ENCODE data around the gene NOXA1. TPM values are rescaled to one million over a fixed set of nuclear protein-coding genes. Genes with fewer than 3 reads are reported as not detected.

The NOXA1 gene, protein sequence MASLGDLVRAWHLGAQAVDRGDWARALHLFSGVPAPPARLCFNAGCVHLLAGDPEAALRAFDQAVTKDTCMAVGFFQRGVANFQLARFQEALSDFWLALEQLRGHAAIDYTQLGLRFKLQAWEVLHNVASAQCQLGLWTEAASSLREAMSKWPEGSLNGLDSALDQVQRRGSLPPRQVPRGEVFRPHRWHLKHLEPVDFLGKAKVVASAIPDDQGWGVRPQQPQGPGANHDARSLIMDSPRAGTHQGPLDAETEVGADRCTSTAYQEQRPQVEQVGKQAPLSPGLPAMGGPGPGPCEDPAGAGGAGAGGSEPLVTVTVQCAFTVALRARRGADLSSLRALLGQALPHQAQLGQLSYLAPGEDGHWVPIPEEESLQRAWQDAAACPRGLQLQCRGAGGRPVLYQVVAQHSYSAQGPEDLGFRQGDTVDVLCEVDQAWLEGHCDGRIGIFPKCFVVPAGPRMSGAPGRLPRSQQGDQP
- total RNA-seq: 4.2 TPM

DNA sequence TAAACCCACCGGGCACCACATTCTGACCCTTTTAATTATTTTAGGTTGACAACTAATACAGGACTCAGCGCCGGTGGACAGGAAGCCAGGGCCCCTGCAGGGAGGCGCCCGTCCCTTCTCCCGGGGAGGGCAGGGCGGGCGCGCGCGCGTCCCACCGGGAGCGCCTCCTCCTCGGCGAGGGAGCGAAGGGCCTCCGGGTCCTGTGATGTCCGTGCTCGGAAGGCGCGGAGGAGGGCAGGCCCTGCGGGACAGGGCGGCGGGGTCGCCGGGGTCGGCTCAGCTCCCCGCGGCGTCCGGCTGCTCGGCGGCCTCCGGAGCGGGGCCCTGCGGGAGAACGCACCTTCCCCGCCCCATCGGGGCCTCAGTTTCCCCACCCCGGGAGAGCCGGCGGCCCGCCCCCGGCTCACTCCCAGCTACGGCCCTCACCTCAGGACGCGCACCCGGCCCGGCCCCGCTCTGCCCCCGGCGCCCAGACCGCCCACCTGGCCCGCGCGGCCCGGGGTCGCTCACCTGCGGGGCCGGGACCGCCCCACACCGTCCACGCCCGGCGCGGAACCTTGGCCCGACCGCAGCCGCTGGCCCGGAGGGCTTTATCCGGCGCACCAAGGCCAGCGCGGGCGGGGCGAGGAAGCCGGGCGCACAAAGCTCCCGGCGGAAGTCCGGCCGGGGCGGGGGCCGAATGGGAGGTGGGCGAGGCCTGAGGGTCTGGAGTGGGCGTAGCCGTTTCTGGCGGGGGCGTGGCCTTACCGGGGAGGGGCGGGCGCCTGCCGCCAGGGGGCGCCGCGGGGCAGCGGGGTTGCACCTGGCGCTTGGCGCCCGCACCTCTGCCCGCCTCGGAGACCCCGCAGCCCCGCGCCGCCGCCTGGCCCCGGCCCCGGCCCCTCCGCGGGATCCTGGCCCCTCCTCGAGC lies at the start of gene NOXA1, which contains the start of gene EXD3:
Gene NOXA1, plus strand, starts transcription at position 790 of the 910 bp plus-strand sequence. CDS start 137 bp downstream, outside the sequence.
Gene EXD3, minus strand, starts transcription at position 559 of the 910 bp plus-strand sequence. CDS start 27,805 bp downstream, outside the sequence.

GRCh38 chr9:137441289-137441934 lies 18.2 kb downstream of the NOXA1 start, which contains the start of gene ENTPD8:
Gene ENTPD8 (minus strand): TSS chr9:137441357. CDS start chr9:137438285, 3,072 bp downstream.

GRCh38 chr9:137459152-137459600 lies 36.0 kb downstream of the NOXA1 start, which contains the start of gene NSMF:
Gene NSMF (minus strand): TSS chr9:137459334. CDS start chr9:137459102, 232 bp downstream.

Other genes with a start within 250 kb of the NOXA1 start
- gene ANAPC2, start 234.8 kb upstream of the NOXA1 start, total RNA-seq: 42.9 TPM
- 51.1 TPM for gene SSNA1, start 234.7 kb upstream of the NOXA1 start, total RNA-seq
- 11.3 TPM for gene TPRN, start 222.7 kb upstream of the NOXA1 start, total RNA-seq
- gene TMEM203, start 217.7 kb upstream of the NOXA1 start, total RNA-seq: 34.2 TPM
- 10.3 TPM for gene NDOR1, start 217.7 kb upstream of the NOXA1 start, total RNA-seq
- 2.7 TPM for gene RNF208, start 201.2 kb upstream of the NOXA1 start, total RNA-seq
- gene CYSRT1, start 198.2 kb upstream of the NOXA1 start, total RNA-seq: 0.60 TPM
- not detected for gene RNF224, start 195.9 kb upstream of the NOXA1 start, total RNA-seq
- gene SLC34A3, start 192.5 kb upstream of the NOXA1 start, total RNA-seq: not detected
- 374 TPM for gene TUBB4B, start 182.1 kb upstream of the NOXA1 start, total RNA-seq
- not detected for gene STPG3, start 172.1 kb upstream of the NOXA1 start, total RNA-seq
- gene NELFB, start 168.1 kb upstream of the NOXA1 start, total RNA-seq: 39.1 TPM
- 3.7 TPM for gene TOR4A, start 145.7 kb upstream of the NOXA1 start, total RNA-seq
- gene NRARP, start 121.1 kb upstream of the NOXA1 start, total RNA-seq: 23.3 TPM
- 22.0 TPM for gene EXD3, start 231 bp upstream of the NOXA1 start, total RNA-seq
- gene ENTPD8, start 18.0 kb downstream of the NOXA1 start, total RNA-seq: 0.60 TPM
- 27.7 TPM for gene NSMF, start 35.9 kb downstream of the NOXA1 start, total RNA-seq
- gene PNPLA7, start 127.0 kb downstream of the NOXA1 start, total RNA-seq: 3.0 TPM
- 18.1 TPM for gene MRPL41, start 128.5 kb downstream of the NOXA1 start, total RNA-seq
- 40.6 TPM for gene DPH7, start 155.5 kb downstream of the NOXA1 start, total RNA-seq
- 15.4 TPM for gene ZMYND19, start 167.1 kb downstream of the NOXA1 start, total RNA-seq
- 27.5 TPM for gene ARRDC1, start 182.3 kb downstream of the NOXA1 start, total RNA-seq
- gene EHMT1, start 195.6 kb downstream of the NOXA1 start, total RNA-seq: 112 TPM